CD4-positive, alpha-beta memory T cell (primary cell): ENCODE data around the gene SERPINB1. TPM values are rescaled to one million over a fixed set of nuclear protein-coding genes. Genes with fewer than 3 reads are reported as not detected.

Source experiments
- CTCF ChIA-PET: fragments of 350-600 bp; sonication (Branson Sonifier 250); formaldehyde crosslinking; loops from one replicate; lab custom pipeline; 2021; ENCODE audit warnings: inconsistent platforms; ENCODE audit not compliant: partially characterized antibody; lab: Charles Lee
- POLR2A ChIA-PET: fragments of 350-600 bp; sonication (Branson Sonifier 250); formaldehyde crosslinking; loops from one replicate; lab custom pipeline; 2021; ENCODE audit not compliant: partially characterized antibody; lab: Charles Lee
- DNase-seq, 5 donors: peaks; one replicate each; pipeline versions ENCODE4 v3.0.0 to v3.0.0-alpha.2; 2020 to 2022; ENCODE audit warnings: mixed read lengths in 1 of 5
- H3K27ac ChIP-seq: one replicate; pipeline ENCODE4 v1.7.0; 2013; ENCODE audit warnings: low read depth, low read length
- H3K27me3 ChIP-seq: 2 replicates; pipeline ENCODE4 v1.7.0; 2013; ENCODE audit warnings: mild to moderate bottlenecking, low read length, moderate library complexity; ENCODE audit not compliant: insufficient read depth
- H3K36me3 ChIP-seq: 2 replicates; pipeline ENCODE4 v1.7.0; 2013; ENCODE audit warnings: mild to moderate bottlenecking, low read length, moderate library complexity; ENCODE audit not compliant: insufficient read depth
- H3K4me1 ChIP-seq: 2 replicates; pipeline ENCODE4 v1.7.0; 2013; ENCODE audit warnings: mild to moderate bottlenecking, low read length, moderate library complexity; ENCODE audit not compliant: insufficient read depth
- H3K4me3 ChIP-seq, 2 donors: one replicate each; pipeline ENCODE4 v1.7.0; 2013; ENCODE audit warnings: low read length in 2 of 2, mild to moderate bottlenecking in 1 of 2
- H3K9me3 ChIP-seq, 2 donors: one replicate each; pipeline ENCODE4 v1.7.0; 2013; ENCODE audit warnings: low read length in 2 of 2, control low read depth in 1 of 2; ENCODE audit not compliant: control insufficient read depth in 1 of 2
- H3K27ac Mint-ChIP-seq, 7 donors: one replicate each; pipeline ENCODE4 v1.8.0; 2020 to 2021; ENCODE audit warnings: mixed read lengths in 7 of 7, mild to moderate bottlenecking in 6 of 7, inconsistent platforms in 3 of 7, moderate library complexity in 3 of 7
- H3K27me3 Mint-ChIP-seq, 2 donors: one replicate each; pipeline ENCODE4 v1.8.0; 2020 to 2021; ENCODE audit warnings: mixed read lengths in 2 of 2
- H3K36me3 Mint-ChIP-seq, 2 donors: one replicate each; pipeline ENCODE4 v1.8.0; 2020 to 2021; ENCODE audit warnings: mixed read lengths in 2 of 2, inconsistent platforms in 1 of 2, mild to moderate bottlenecking in 1 of 2
- H3K4me1 Mint-ChIP-seq, 4 donors: one replicate each; pipeline ENCODE4 v1.8.0; 2020 to 2021; ENCODE audit warnings: mixed read lengths in 4 of 4, mild to moderate bottlenecking in 1 of 4
- H3K4me3 Mint-ChIP-seq, 8 donors: one replicate each; pipeline ENCODE4 v1.8.0; 2020 to 2021; ENCODE audit warnings: mixed read lengths in 8 of 8, mild to moderate bottlenecking in 7 of 8, moderate library complexity in 6 of 8, inconsistent platforms in 3 of 8
- H3K9me3 Mint-ChIP-seq, 8 donors: one replicate each; pipeline ENCODE4 v1.8.0; 2020 to 2021; ENCODE audit warnings: mixed read lengths in 8 of 8, mild to moderate bottlenecking in 5 of 8, inconsistent platforms in 3 of 8, moderate library complexity in 1 of 8
- intact Hi-C: fragments of 100-400 bp; cut with micrococcal nuclease; formaldehyde crosslinking; loops from one replicate; pipeline ENCODE4 v1.15.1; 2023
- polyA plus RNA-seq, 2 donors: library from polyadenylated mRNA; unstranded; fragments of 300-500 nt; fragmentation: Illumina TruSeq; gene quantifications; one replicate each; pipeline ENCODE4 v1.2.3, GENCODE V29; 2021
- total RNA-seq, 2 experiments: library from RNA; stranded (reverse); gene quantifications; one replicate each; pipeline ENCODE4 v1.2.3, GENCODE V29; 2021

Gene SERPINB1
- total and polyA plus RNA-seq, 4 experiments from 2014 or later, result 56.7 to 159 (median 92.2) TPM

GRCh38 chr6:2852921-2853322 is 11.3 kb upstream of the SERPINB1 start:
- H3K36me3 Mint-ChIP-seq, result peaks cover 3 to 7% of the 10 kb centered on the region in 2 donors
- H3K27me3 ChIP-seq, result no peaks in the 10 kb centered on the region
- H3K4me1 Mint-ChIP-seq, result peaks cover 48 to 75% (median 61%) of the 10 kb centered on the region in 4 donors
- H3K27ac Mint-ChIP-seq, result peak overlapping the region; percentile 16 to 95 (median 80)
- no peak for DNase-seq
- peaks cover 0 to 5% (median 0%) of the 10 kb centered on the region in 8 donors for H3K9me3 Mint-ChIP-seq
- no peak overlapping the region for H3K4me3 ChIP-seq
- ChIA-PET CTCF (interaction anchor here (1.4 to 2.5 kb wide), 2 partner anchors 10 to 50 kb away, joined by 6 to 10 read pairs; partner anchors contain the start of gene SERPINB9), POLR2A (interaction anchor here (1.1 to 3.4 kb wide), 4 partner anchors 35 to 88 kb away, joined by 3 to 20 read pairs (median 3); no protein-coding TSS in a partner anchor)
- H3K27ac ChIP-seq, result no peak overlapping the region
- peak overlapping the region in 5 of 8 donors; percentile 25 to 53 (median 42) for H3K4me3 Mint-ChIP-seq
- H3K27me3 Mint-ChIP-seq, result no peaks in the 10 kb centered on the region
- H3K36me3 ChIP-seq, result no peaks in the 10 kb centered on the region
- intact Hi-C loops, result no loop called here
- H3K4me1 ChIP-seq, result peaks cover 70% of the 10 kb centered on the region
- H3K9me3 ChIP-seq, result no peaks in the 10 kb centered on the region

- Mint-ChIP-seq H3K4me3 (no peak overlapping the region), H3K27ac (peak overlapping the region in 6 of 7 donors; percentile 72 to 95 (median 84)), H3K27me3 (no peaks in the 10 kb centered on the region), H3K4me1 (peaks cover 43 to 73% (median 58%) of the 10 kb centered on the region in 4 donors), H3K36me3 (peaks cover 3 to 4% of the 10 kb centered on the region in 2 donors), H3K9me3 (peaks cover 0 to 5% (median 0%) of the 10 kb centered on the region in 8 donors)
- CTCF ChIA-PET, result interaction anchor here (2.5 kb wide), 1 partner anchor 50 kb away, joined by 10 read pairs; the partner anchor contains the start of gene SERPINB9
- Histone ChIP-seq H3K27me3 (no peaks in the 10 kb centered on the region), H3K27ac (no peak overlapping the region), H3K9me3 (no peaks in the 10 kb centered on the region), H3K4me1 (peaks cover 69% of the 10 kb centered on the region), H3K4me3 (no peak overlapping the region), H3K36me3 (no peaks in the 10 kb centered on the region)
- intact Hi-C loops, result no loop called here
- no peak for DNase-seq
- POLR2A ChIA-PET, result interaction anchor here (1.5 kb wide), 1 partner anchor 35 kb away, joined by 3 read pairs; no protein-coding TSS in a partner anchor
Observed at GRCh38 chr6:2852514-2852855, 10.8 kb upstream of the SERPINB1 start.

- Histone ChIP-seq H3K4me1 (peaks cover 64% of the 10 kb centered on the region), H3K9me3 (no peaks in the 10 kb centered on the region), H3K36me3 (no peaks in the 10 kb centered on the region), H3K4me3 (no peak overlapping the region), H3K27me3 (no peaks in the 10 kb centered on the region), H3K27ac (no peak overlapping the region)
- intact Hi-C loops, result no loop called here
- H3K4me1 Mint-ChIP-seq, result peaks cover 40 to 71% (median 56%) of the 10 kb centered on the region in 4 donors
- DNase-seq, result no peak
- no peak overlapping the region for H3K4me3 Mint-ChIP-seq
- no peaks in the 10 kb centered on the region for H3K27me3 Mint-ChIP-seq
- ChIA-PET POLR2A (interaction anchor here (1.2 to 4.3 kb wide), 4 partner anchors 10 to 60 kb away, joined by 4 to 29 read pairs (median 8); partner anchors contain the start of gene SERPINB1), CTCF (interaction anchor here (1.4 to 11.3 kb wide), 3 partner anchors 44 to 81 kb away, joined by 4 to 223 read pairs (median 135); no protein-coding TSS in a partner anchor)
- peaks cover 3 to 4% of the 10 kb centered on the region in 2 donors for H3K36me3 Mint-ChIP-seq
- H3K27ac Mint-ChIP-seq, result peak overlapping the region in 4 of 7 donors; percentile 19 to 95 (median 85)
- peaks cover 0 to 5% (median 0%) of the 10 kb centered on the region in 8 donors for H3K9me3 Mint-ChIP-seq
Observed at GRCh38 chr6:2851727-2852513, 10.3 kb upstream of the SERPINB1 start.

GRCh38 chr6:2850538-2851113 is 9.0 kb upstream of the SERPINB1 start:
- no peak for DNase-seq
- Mint-ChIP-seq H3K27me3 (no peaks in the 10 kb centered on the region), H3K27ac (peak overlapping the region; percentile 41 to 81 (median 59)), H3K4me1 (peaks cover 39 to 68% (median 56%) of the 10 kb centered on the region in 4 donors), H3K36me3 (peaks cover 3 to 4% of the 10 kb centered on the region in 2 donors), H3K9me3 (peaks cover 0 to 5% (median 0%) of the 10 kb centered on the region in 8 donors), H3K4me3 (no peak overlapping the region)
- ChIA-PET CTCF (interaction anchor here (0.5 to 11.3 kb wide), 13 partner anchors 9 to 504 kb away, joined by 3 to 223 read pairs (median 4); partner anchors contain the start of gene SERPINB1), POLR2A (interaction anchor here (0.8 to 4.3 kb wide), 6 partner anchors 9 to 139 kb away, joined by 3 to 29 read pairs (median 5); partner anchors contain the start of genes SERPINB1 and SERPINB9)
- intact Hi-C loops, result no loop called here
- no peaks in the 10 kb centered on the region for H3K27me3 ChIP-seq
- no peak overlapping the region for H3K4me3 ChIP-seq
- peaks cover 60% of the 10 kb centered on the region for H3K4me1 ChIP-seq
- H3K27ac ChIP-seq, result no peak overlapping the region
- H3K9me3 ChIP-seq, result no peaks in the 10 kb centered on the region
- H3K36me3 ChIP-seq, result no peaks in the 10 kb centered on the region

GRCh38 chr6:2848851-2849250 is 7.2 kb upstream of the SERPINB1 start:
- Mint-ChIP-seq H3K4me3 (peak overlapping the region in 6 of 8 donors; percentile 40 to 80 (median 67)), H3K4me1 (peaks cover 23 to 55% (median 42%) of the 10 kb centered on the region in 4 donors), H3K27me3 (no peaks in the 10 kb centered on the region), H3K36me3 (peaks cover 3 to 4% of the 10 kb centered on the region in 2 donors), H3K27ac (peak overlapping the region; percentile 66 to 96 (median 90)), H3K9me3 (peaks cover 0 to 5% (median 0%) of the 10 kb centered on the region in 8 donors)
- peak overlapping the region; percentile 5 for H3K27ac ChIP-seq
- POLR2A ChIA-PET, result interaction anchor here (0.5 to 5.8 kb wide), 15 partner anchors 9 to 215 kb away, joined by 3 to 91 read pairs (median 7); partner anchors contain the start of gene SERPINB9
- CTCF ChIA-PET, result interaction anchor here (0.7 to 11.3 kb wide), 10 partner anchors 15 to 140 kb away, joined by 3 to 223 read pairs (median 34); partner anchors contain the start of gene SERPINB9
- no peaks in the 10 kb centered on the region for H3K36me3 ChIP-seq
- peak overlapping the region in 1 of 2 donors; percentile 29 for H3K4me3 ChIP-seq
- H3K9me3 ChIP-seq, result no peaks in the 10 kb centered on the region
- H3K27me3 ChIP-seq, result no peaks in the 10 kb centered on the region
- intact Hi-C loops, result loop anchor here (1.0 to 2.0 kb wide), 2 partner anchors 8 to 214 kb away; no protein-coding TSS in a partner anchor
- peaks cover 43% of the 10 kb centered on the region for H3K4me1 ChIP-seq
- peak; percentile 61 to 89 (median 72) for DNase-seq

GRCh38 chr6:2845880-2846208 is 4.2 kb upstream of the SERPINB1 start:
- H3K4me3 Mint-ChIP-seq, result peak overlapping the region in 7 of 8 donors; percentile 40 to 73 (median 66)
- H3K4me1 ChIP-seq, result peaks cover 45% of the 10 kb centered on the region
- POLR2A ChIA-PET, result interaction anchor here (0.6 to 5.8 kb wide), 23 partner anchors 8 to 301 kb away, joined by 3 to 91 read pairs (median 6); partner anchors contain the start of genes SERPINB9 and WRNIP1
- DNase-seq, result no peak
- peaks cover 3 to 6% of the 10 kb centered on the region in 2 donors for H3K36me3 Mint-ChIP-seq
- peaks cover 0 to 5% (median 0%) of the 10 kb centered on the region in 8 donors for H3K9me3 Mint-ChIP-seq
- intact Hi-C loops, result loop anchor here (1.0 to 2.0 kb wide), 7 partner anchors 32 to 143 kb away; partner anchors contain the start of gene SERPINB9
- H3K4me1 Mint-ChIP-seq, result peaks cover 34 to 62% (median 50%) of the 10 kb centered on the region in 4 donors
- CTCF ChIA-PET, result interaction anchor here (0.9 to 11.3 kb wide), 35 partner anchors 11 to 156 kb away, joined by 3 to 223 read pairs (median 8); partner anchors contain the start of genes MYLK4 and SERPINB9
- H3K36me3 ChIP-seq, result no peaks in the 10 kb centered on the region
- no peaks in the 10 kb centered on the region for H3K27me3 Mint-ChIP-seq
- peak overlapping the region in 4 of 7 donors; percentile 66 to 93 (median 82) for H3K27ac Mint-ChIP-seq
- no peaks in the 10 kb centered on the region for H3K9me3 ChIP-seq
- no peaks in the 10 kb centered on the region for H3K27me3 ChIP-seq
- no peak overlapping the region for H3K27ac ChIP-seq
- H3K4me3 ChIP-seq, result no peak overlapping the region
